ENCODE results near the gene PCBD2.

DNA sequence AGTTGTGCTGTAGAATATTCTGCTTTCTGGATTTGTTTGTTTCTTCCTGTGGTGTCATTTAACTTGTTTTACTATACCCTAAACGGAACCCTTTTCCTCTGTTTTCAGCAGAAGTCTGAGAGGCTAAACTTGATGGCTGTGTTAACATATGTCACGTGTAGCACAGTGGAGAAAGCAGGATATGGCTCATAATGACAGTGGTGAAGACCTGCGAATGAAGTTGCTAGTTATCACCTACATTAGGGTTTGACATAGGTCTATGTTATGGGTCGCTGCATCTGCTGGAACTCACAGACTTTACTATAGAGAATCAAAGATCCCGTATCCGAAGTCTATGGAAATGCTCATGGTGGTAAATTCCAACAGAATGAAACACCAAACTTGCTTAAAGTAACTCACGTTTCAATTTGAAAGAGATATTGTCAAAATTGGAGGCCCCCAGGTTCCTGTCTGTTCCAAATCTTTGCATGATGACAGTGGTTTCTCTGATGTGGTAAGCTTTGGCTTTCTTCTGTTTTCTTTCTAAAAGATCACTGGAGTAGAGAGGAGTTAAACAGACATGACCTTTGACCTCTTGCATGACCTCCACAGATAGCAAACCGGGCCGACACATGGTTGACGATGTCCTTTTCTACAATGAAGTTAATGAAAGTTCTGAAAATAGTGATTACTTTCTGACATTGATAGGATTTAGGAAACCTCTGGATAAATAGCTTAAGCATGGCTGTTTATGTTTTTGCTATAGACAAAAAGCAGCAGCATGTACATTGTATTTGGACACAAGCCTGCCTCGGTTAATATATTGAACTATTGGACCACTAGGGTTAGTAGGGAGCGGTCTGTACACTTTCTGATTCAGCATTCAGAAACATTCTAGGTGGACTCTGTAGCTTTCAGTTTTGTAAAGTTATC is 59.7 kb downstream of the PCBD2 start:
- TF ChIP-seq, protein P1, sequence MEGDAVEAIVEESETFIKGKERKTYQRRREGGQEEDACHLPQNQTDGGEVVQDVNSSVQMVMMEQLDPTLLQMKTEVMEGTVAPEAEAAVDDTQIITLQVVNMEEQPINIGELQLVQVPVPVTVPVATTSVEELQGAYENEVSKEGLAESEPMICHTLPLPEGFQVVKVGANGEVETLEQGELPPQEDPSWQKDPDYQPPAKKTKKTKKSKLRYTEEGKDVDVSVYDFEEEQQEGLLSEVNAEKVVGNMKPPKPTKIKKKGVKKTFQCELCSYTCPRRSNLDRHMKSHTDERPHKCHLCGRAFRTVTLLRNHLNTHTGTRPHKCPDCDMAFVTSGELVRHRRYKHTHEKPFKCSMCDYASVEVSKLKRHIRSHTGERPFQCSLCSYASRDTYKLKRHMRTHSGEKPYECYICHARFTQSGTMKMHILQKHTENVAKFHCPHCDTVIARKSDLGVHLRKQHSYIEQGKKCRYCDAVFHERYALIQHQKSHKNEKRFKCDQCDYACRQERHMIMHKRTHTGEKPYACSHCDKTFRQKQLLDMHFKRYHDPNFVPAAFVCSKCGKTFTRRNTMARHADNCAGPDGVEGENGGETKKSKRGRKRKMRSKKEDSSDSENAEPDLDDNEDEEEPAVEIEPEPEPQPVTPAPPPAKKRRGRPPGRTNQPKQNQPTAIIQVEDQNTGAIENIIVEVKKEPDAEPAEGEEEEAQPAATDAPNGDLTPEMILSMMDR (IDR thresholded peaks at IDR 0.05 in 4 of 5, conservative IDR thresholded peaks at IDR 0.05 in 1 of 5) = no peak
- no peak for TF ChIP-seq POLR2A (IDR thresholded peaks at IDR 0.05)
